ENCODE data around the gene POC5. TPM values are rescaled to one million over a fixed set of nuclear protein-coding genes. Genes with fewer than 3 reads are reported as not detected.
"Not testable (repeated sequence)": the region's sequence is repeated elsewhere in the genome, so short reads cannot be mapped to it uniquely, and the experiment has no call there.

The POC5 gene
- total RNA-seq, 1 experiment from 2014 or later: 23.3 TPM

GRCh38 chr5:75721573-75721972 lies 4.3 kb upstream of the POC5 start:
- DNase-seq: no peak
- Histone ChIP-seq H3K4me3 (no peak overlapping the region), H3K4me1 (no peaks in the 10 kb centered on the region), H3K9me3 (replicated peaks) (no peaks in the 10 kb centered on the region), H3K36me3 (no peaks in the 10 kb centered on the region), H3K27me3 (no peaks in the 10 kb centered on the region), H3K27ac (no peak overlapping the region)

GRCh38 chr5:75720882-75721281 lies 3.6 kb upstream of the POC5 start:
- Histone ChIP-seq H3K4me1 (no peaks in the 10 kb centered on the region), H3K27ac (no peak overlapping the region), H3K27me3 (no peaks in the 10 kb centered on the region), H3K36me3 (no peaks in the 10 kb centered on the region), H3K4me3 (no peak overlapping the region), H3K9me3 (replicated peaks) (no peaks in the 10 kb centered on the region)
- DNase-seq: no peak

- Histone ChIP-seq H3K4me1 (no peaks in the 10 kb centered on the region), H3K27ac (peak overlapping the region; percentile 80), H3K9me3 (replicated peaks) (no peaks in the 10 kb centered on the region), H3K27me3 (no peaks in the 10 kb centered on the region), H3K4me3 (peak overlapping the region; percentile 77), H3K36me3 (peaks cover 2% of the 10 kb centered on the region; the same call in 1 of the 2 replicates)
- no peak for DNase-seq
Observed at GRCh38 chr5:75716715-75717081, 539 bp downstream of the POC5 start.

- Histone ChIP-seq H3K9me3 (replicated peaks) (no peaks in the 10 kb centered on the region), H3K27ac (no peak overlapping the region), H3K27me3 (no peaks in the 10 kb centered on the region), H3K36me3 (peaks cover 28% of the 10 kb centered on the region), H3K4me1 (no peaks in the 10 kb centered on the region), H3K4me3 (no peak overlapping the region)
- DNase-seq: no peak
Observed at GRCh38 chr5:75712091-75712490, 5.1 kb downstream of the POC5 start.

GRCh38 chr5:75711151-75711550 lies 6.1 kb downstream of the POC5 start:
- no peaks in the 10 kb centered on the region for H3K9me3 ChIP-seq (replicated peaks)
- no peaks in the 10 kb centered on the region for H3K27me3 ChIP-seq
- DNase-seq: no peak
- peaks cover 28% of the 10 kb centered on the region for H3K36me3 ChIP-seq
- H3K4me1 ChIP-seq: no peaks in the 10 kb centered on the region
- no peak overlapping the region for H3K27ac ChIP-seq
- no peak overlapping the region for H3K4me3 ChIP-seq

- Histone ChIP-seq H3K36me3 (peaks cover 28% of the 10 kb centered on the region), H3K27me3 (no peaks in the 10 kb centered on the region), H3K4me3 (no peak overlapping the region), H3K9me3 (replicated peaks) (no peaks in the 10 kb centered on the region), H3K4me1 (no peaks in the 10 kb centered on the region), H3K27ac (no peak overlapping the region)
- DNase-seq: no peak
Observed at GRCh38 chr5:75710637-75711036, 6.6 kb downstream of the POC5 start.

GRCh38 chr5:75707911-75708509 lies 9.2 kb downstream of the POC5 start:
- Histone ChIP-seq H3K9me3 (replicated peaks) (no peaks in the 10 kb centered on the region), H3K4me1 (no peaks in the 10 kb centered on the region), H3K27me3 (no peaks in the 10 kb centered on the region), H3K27ac (no peak overlapping the region), H3K4me3 (no peak overlapping the region), H3K36me3 (peaks cover 42% of the 10 kb centered on the region)
- no peak for DNase-seq

- Histone ChIP-seq H3K9me3 (replicated peaks) (no peaks in the 10 kb centered on the region), H3K4me1 (no peaks in the 10 kb centered on the region), H3K27me3 (no peaks in the 10 kb centered on the region), H3K4me3 (no peak overlapping the region), H3K27ac (no peak overlapping the region), H3K36me3 (peaks cover 53% of the 10 kb centered on the region)
- no peak for DNase-seq
Observed at GRCh38 chr5:75706775-75707174, 10.5 kb downstream of the POC5 start.

GRCh38 chr5:75706016-75706415 lies 11.2 kb downstream of the POC5 start:
- H3K4me3 ChIP-seq: no peak overlapping the region
- H3K36me3 ChIP-seq: peaks cover 48% of the 10 kb centered on the region
- H3K27me3 ChIP-seq: no peaks in the 10 kb centered on the region
- DNase-seq: no peak
- H3K27ac ChIP-seq: no peak overlapping the region
- H3K9me3 ChIP-seq (replicated peaks): no peaks in the 10 kb centered on the region
- H3K4me1 ChIP-seq: no peaks in the 10 kb centered on the region

- Histone ChIP-seq H3K27me3 (no peaks in the 10 kb centered on the region), H3K36me3 (peaks cover 29% of the 10 kb centered on the region), H3K4me1 (no peaks in the 10 kb centered on the region), H3K27ac (no peak overlapping the region), H3K9me3 (replicated peaks) (no peaks in the 10 kb centered on the region), H3K4me3 (no peak overlapping the region)
- no peak for DNase-seq
Observed at GRCh38 chr5:75701856-75702255, 15.4 kb downstream of the POC5 start.

GRCh38 chr5:75695472-75696351 lies 21.5 kb downstream of the POC5 start:
- DNase-seq; H3K27ac ChIP-seq; H3K4me3 ChIP-seq; H3K27me3 ChIP-seq; H3K9me3 ChIP-seq (replicated peaks); H3K4me1 ChIP-seq: not testable (repeated sequence)
- H3K36me3 ChIP-seq: peaks cover 18% of the 10 kb centered on the region

- H3K9me3 ChIP-seq (replicated peaks): no peaks in the 10 kb centered on the region
- no peaks in the 10 kb centered on the region for H3K27me3 ChIP-seq
- no peak for DNase-seq
- no peak overlapping the region for H3K27ac ChIP-seq
- peaks cover 23% of the 10 kb centered on the region for H3K36me3 ChIP-seq
- no peak overlapping the region for H3K4me3 ChIP-seq
- H3K4me1 ChIP-seq: no peaks in the 10 kb centered on the region
Observed at GRCh38 chr5:75694781-75695180, 22.5 kb downstream of the POC5 start.

GRCh38 chr5:75690669-75691068 lies 26.6 kb downstream of the POC5 start:
- no peaks in the 10 kb centered on the region for H3K9me3 ChIP-seq (replicated peaks)
- peaks cover 14% of the 10 kb centered on the region for H3K4me1 ChIP-seq
- no peaks in the 10 kb centered on the region for H3K27me3 ChIP-seq
- no peak overlapping the region for H3K4me3 ChIP-seq
- H3K27ac ChIP-seq: no peak overlapping the region
- DNase-seq: no peak
- H3K36me3 ChIP-seq: peaks cover 44% of the 10 kb centered on the region

- H3K36me3 ChIP-seq: peaks cover 35% of the 10 kb centered on the region
Observed at GRCh38 chr5:75686480-75686879, 30.8 kb downstream of the POC5 start.

GRCh38 chr5:75685141-75685540 lies 32.1 kb downstream of the POC5 start:
- Histone ChIP-seq H3K4me3 (no peak overlapping the region), H3K27ac (no peak overlapping the region), H3K27me3 (no peaks in the 10 kb centered on the region), H3K9me3 (replicated peaks) (no peaks in the 10 kb centered on the region), H3K4me1 (peaks cover 19% of the 10 kb centered on the region), H3K36me3 (peaks cover 24% of the 10 kb centered on the region)
- no peak for DNase-seq

More at GRCh38 chr5:75686480-75686879, 30.8 kb downstream of the POC5 start:
- Histone ChIP-seq H3K27ac (no peak overlapping the region), H3K27me3 (no peaks in the 10 kb centered on the region), H3K4me1 (peaks cover 14% of the 10 kb centered on the region), H3K4me3 (no peak overlapping the region), H3K9me3 (replicated peaks) (no peaks in the 10 kb centered on the region)
- DNase-seq: no peak

Measured in SJCRH30 (cell line).